Mesenchymal stem cell (in vitro differentiated cells and primary cell): Measurements from ENCODE around the gene ACTN4.

Experiments used
- DNase-seq: peaks from one replicate; pipeline ENCODE4 v3.0.0-alpha.2; 2013
- H2AFZ ChIP-seq: one replicate; pipeline ENCODE4 v1.6.1; 2013; ENCODE audit warnings: low read depth, mild to moderate bottlenecking, control low read depth, inconsistent platforms, low read length, moderate library complexity
- H2AK5ac ChIP-seq: 2 replicates; pipeline ENCODE4 v1.6.1; 2013; ENCODE audit warnings: low read length, moderate library complexity, mild to moderate bottlenecking, inconsistent platforms; ENCODE audit not compliant: severe bottlenecking
- H2BK120ac ChIP-seq: one replicate; pipeline ENCODE4 v1.6.1; 2013; ENCODE audit warnings: low read depth, mild to moderate bottlenecking, inconsistent platforms, low read length, moderate library complexity
- H2BK12ac ChIP-seq, 2 experiments: one replicate each; pipeline ENCODE4 v1.6.1; 2013; ENCODE audit warnings: inconsistent platforms in 2 of 2, low read length in 2 of 2, mild to moderate bottlenecking in 2 of 2, moderate library complexity in 2 of 2, control low read depth in 1 of 2
- H2BK15ac ChIP-seq: one replicate; pipeline ENCODE4 v1.6.1; 2013; ENCODE audit warnings: mild to moderate bottlenecking, low read depth, inconsistent platforms; ENCODE audit not compliant: poor library complexity, severe bottlenecking
- H2BK5ac ChIP-seq: 2 replicates; pipeline ENCODE4 v1.6.1; 2013; ENCODE audit warnings: low read depth, mild to moderate bottlenecking, low read length, control low read depth, inconsistent platforms; ENCODE audit not compliant: poor library complexity, severe bottlenecking
- H3K14ac ChIP-seq, 2 experiments: one replicate each; pipeline ENCODE4 v1.6.1; 2013; ENCODE audit warnings: inconsistent platforms in 2 of 2, low read length in 2 of 2, control low read depth in 1 of 2, mild to moderate bottlenecking in 1 of 2, moderate library complexity in 1 of 2
- H3K18ac ChIP-seq, 2 experiments: one replicate each; pipeline ENCODE4 v1.6.1; 2013; ENCODE audit warnings: inconsistent platforms in 2 of 2, low read length in 2 of 2, control low read depth in 1 of 2, low read depth in 1 of 2, mild to moderate bottlenecking in 1 of 2
- H3K23ac ChIP-seq, 2 experiments: one replicate each; pipeline ENCODE4 v1.6.1; 2013; ENCODE audit warnings: inconsistent platforms in 2 of 2, low read length in 2 of 2, mild to moderate bottlenecking in 2 of 2, moderate library complexity in 2 of 2, control low read depth in 1 of 2
- H3K27ac ChIP-seq: 2 replicates; pipeline ENCODE4 v1.5.1; 2013; ENCODE audit warnings: mild to moderate bottlenecking, moderate library complexity, low read length, control low read depth, inconsistent platforms; ENCODE audit not compliant: poor library complexity, severe bottlenecking
- H3K27me3 ChIP-seq, 2 experiments: 2 replicates each; pipeline versions ENCODE4 v1.6.1 to v1.7.0; 2013; ENCODE audit warnings: low read length in 2 of 2, mild to moderate bottlenecking in 2 of 2, moderate library complexity in 2 of 2, control low read depth in 1 of 2, inconsistent platforms in 1 of 2; ENCODE audit not compliant: control insufficient read depth in 1 of 2, insufficient read depth in 1 of 2
- H3K36me3 ChIP-seq, 2 experiments: 2 replicates each; pipeline versions ENCODE4 v1.6.1 to v1.7.0; 2013; ENCODE audit warnings: low read length in 2 of 2, control low read depth in 1 of 2, inconsistent platforms in 1 of 2, low read depth in 1 of 2, mild to moderate bottlenecking in 1 of 2; ENCODE audit not compliant: insufficient read depth in 2 of 2, control insufficient read depth in 1 of 2
- H3K4ac ChIP-seq, 2 experiments: one replicate each; pipeline ENCODE4 v1.6.1; 2013; ENCODE audit warnings: inconsistent platforms in 2 of 2, low read length in 2 of 2, mild to moderate bottlenecking in 2 of 2, moderate library complexity in 2 of 2, control low read depth in 1 of 2, low read depth in 1 of 2
- H3K4me1 ChIP-seq: 2 replicates; pipeline ENCODE4 v1.6.1; 2013; ENCODE audit warnings: low read depth, low read length, control low read depth; ENCODE audit not compliant: control insufficient read depth, insufficient read depth
- H3K4me2 ChIP-seq: 2 replicates; pipeline ENCODE4 v1.6.1; 2013; ENCODE audit warnings: low read length, mild to moderate bottlenecking, inconsistent platforms; ENCODE audit not compliant: poor library complexity, severe bottlenecking
- H3K4me3 ChIP-seq, 2 experiments: 2 replicates each; pipeline versions ENCODE4 v1.5.1 to v1.7.0; 2013; ENCODE audit warnings: low read length in 2 of 2, mild to moderate bottlenecking in 2 of 2, control low read depth in 1 of 2, low read depth in 1 of 2; ENCODE audit not compliant: insufficient read depth in 1 of 2
- H3K79me1 ChIP-seq: replicated peaks from 2 replicates; pipeline ENCODE4 v1.6.1; 2013; ENCODE audit warnings: mild to moderate bottlenecking, control low read depth, low read length, inconsistent platforms; ENCODE audit not compliant: poor library complexity, severe bottlenecking
- H3K9ac ChIP-seq: 2 replicates; pipeline ENCODE4 v1.7.0; 2013; ENCODE audit warnings: mild to moderate bottlenecking, low read length, moderate library complexity
- H3K9me3 ChIP-seq: 2 replicates; pipeline ENCODE4 v1.7.0; 2013; ENCODE audit warnings: mild to moderate bottlenecking, low read length; ENCODE audit not compliant: control insufficient read depth
- H4K8ac ChIP-seq: one replicate; pipeline ENCODE4 v1.6.1; 2013; ENCODE audit warnings: inconsistent platforms, mild to moderate bottlenecking, low read length, moderate library complexity
- H4K91ac ChIP-seq: one replicate; pipeline ENCODE4 v1.6.1; 2013; ENCODE audit warnings: mild to moderate bottlenecking, low read length, inconsistent platforms
- WGBS: methylation state at CpG from one replicate; pipeline ENCODE4 v1.1.7; 2013; ENCODE audit warnings: mixed read lengths; 5-methylcytosine and 5-hydroxymethylcytosine counted together

The ACTN4 gene

GRCh38 chr19:38693380-38694223 lies 46.2 kb downstream of the ACTN4 start:
- peak overlapping the region; percentile 60 for H2BK15ac ChIP-seq
- peak overlapping the region in 1 of 2 experiments; percentile 57 for H3K23ac ChIP-seq
- peak overlapping the region; percentile 84 for H4K8ac ChIP-seq
- H3K18ac ChIP-seq, result peak overlapping the region; percentile 62 to 71
- no peak overlapping the region for H2AFZ ChIP-seq
- no peaks in the 10 kb centered on the region for H3K79me1 ChIP-seq
- H3K4me2 ChIP-seq, result no peak overlapping the region
- peak overlapping the region in 1 of 2 experiments; percentile 59 for H2BK12ac ChIP-seq
- peak overlapping the region in 1 of 2 experiments; percentile 42 for H3K14ac ChIP-seq
- H3K4ac ChIP-seq, result peak overlapping the region; percentile 75 to 92
- H3K36me3 ChIP-seq, result peaks cover 26 to 44% of the 10 kb centered on the region in 2 experiments
- peak overlapping the region; percentile 88 for H4K91ac ChIP-seq
- H3K27me3 ChIP-seq, result no peaks in the 10 kb centered on the region
- peak overlapping the region; percentile 99 for H2BK5ac ChIP-seq
- H3K4me1 ChIP-seq, result peaks cover 61% of the 10 kb centered on the region
- H3K9ac ChIP-seq, result peak overlapping the region; percentile 23
- peak overlapping the region; percentile 97 for H2AK5ac ChIP-seq
- WGBS, result 3% methylated on average over 17 of the region's 19 CpGs
- H3K27ac ChIP-seq, result peak overlapping the region; percentile 98
- DNase-seq, result peak; percentile 84
- no peak overlapping the region for H3K4me3 ChIP-seq
- H3K9me3 ChIP-seq, result no peaks in the 10 kb centered on the region
- peak overlapping the region; percentile 69 for H2BK120ac ChIP-seq

- H2AK5ac ChIP-seq, result peak overlapping the region; percentile 21
- H3K4me1 ChIP-seq, result peaks cover 68% of the 10 kb centered on the region
- H3K27me3 ChIP-seq, result no peaks in the 10 kb centered on the region
- peak overlapping the region in 1 of 2 experiments; percentile 53 for H3K14ac ChIP-seq
- H3K79me1 ChIP-seq, result no peaks in the 10 kb centered on the region
- no peak overlapping the region for H3K18ac ChIP-seq
- no peak overlapping the region for H3K4me2 ChIP-seq
- H3K36me3 ChIP-seq, result peaks cover 24 to 57% of the 10 kb centered on the region in 2 experiments
- DNase-seq, result no peak
- no peak overlapping the region for H2BK15ac ChIP-seq
- no peak overlapping the region for H4K91ac ChIP-seq
- no peaks in the 10 kb centered on the region for H3K9me3 ChIP-seq
- H3K4me3 ChIP-seq, result no peak overlapping the region
- no peak overlapping the region for H2BK5ac ChIP-seq
- H3K4ac ChIP-seq, result no peak overlapping the region
- 95% methylated on average over 9 of the region's 9 CpGs for WGBS
- H4K8ac ChIP-seq, result no peak overlapping the region
- no peak overlapping the region for H2BK120ac ChIP-seq
- no peak overlapping the region for H2AFZ ChIP-seq
- H3K9ac ChIP-seq, result no peak overlapping the region
- H3K23ac ChIP-seq, result no peak overlapping the region
- H3K27ac ChIP-seq, result peak overlapping the region; percentile 98
- peak overlapping the region in 1 of 2 experiments; percentile 10 for H2BK12ac ChIP-seq
These were observed 47.9 kb downstream of the ACTN4 start for GRCh38 chr19:38695317-38695683.

GRCh38 chr19:38695832-38696728 lies 48.6 kb downstream of the ACTN4 start:
- Histone ChIP-seq H3K27ac (peak overlapping the region; percentile 98), H3K4me1 (peaks cover 68% of the 10 kb centered on the region), H3K18ac (peak overlapping the region in 1 of 2 experiments; percentile 11), H2BK5ac (no peak overlapping the region), H3K4me2 (no peak overlapping the region), H3K36me3 (peaks cover 29 to 62% of the 10 kb centered on the region in 2 experiments), H3K23ac (no peak overlapping the region), H3K79me1 (no peaks in the 10 kb centered on the region), H3K4me3 (no peak overlapping the region), H3K27me3 (no peaks in the 10 kb centered on the region), H3K9ac (no peak overlapping the region), H4K8ac (no peak overlapping the region), H2AFZ (no peak overlapping the region), H2BK12ac (no peak overlapping the region), H2BK120ac (no peak overlapping the region), H2AK5ac (peak overlapping the region; percentile 36), H3K9me3 (no peaks in the 10 kb centered on the region), H3K4ac (no peak overlapping the region), H2BK15ac (no peak overlapping the region), H3K14ac (no peak overlapping the region), H4K91ac (no peak overlapping the region)
- WGBS, result 92% methylated on average over 15 of the region's 22 CpGs
- no peak for DNase-seq

- WGBS, result 98% methylated on average over 6 of the region's 6 CpGs
These were observed 49.2 kb downstream of the ACTN4 start for GRCh38 chr19:38696729-38697055.

More at GRCh38 chr19:38696729-38697055, 49.2 kb downstream of the ACTN4 start:
- Histone ChIP-seq H3K36me3 (peaks cover 35 to 68% of the 10 kb centered on the region in 2 experiments), H3K18ac (no peak overlapping the region), H3K4me1 (peaks cover 70% of the 10 kb centered on the region), H3K4ac (no peak overlapping the region), H2AK5ac (no peak overlapping the region), H3K4me3 (no peak overlapping the region), H3K4me2 (no peak overlapping the region), H2BK15ac (no peak overlapping the region), H3K14ac (no peak overlapping the region), H3K23ac (no peak overlapping the region), H2BK5ac (no peak overlapping the region), H2AFZ (no peak overlapping the region), H2BK120ac (no peak overlapping the region), H3K9ac (no peak overlapping the region), H3K27me3 (no peaks in the 10 kb centered on the region), H4K8ac (no peak overlapping the region), H2BK12ac (no peak overlapping the region), H3K79me1 (no peaks in the 10 kb centered on the region), H3K27ac (peak overlapping the region; percentile 0), H3K9me3 (no peaks in the 10 kb centered on the region), H4K91ac (no peak overlapping the region)
- no peak for DNase-seq
